GM11168 (cell line): ENCODE data around the gene OR2AE1.

Source experiments
- in situ Hi-C: fragments of 300-500 bp; cut with MboI; formaldehyde crosslinking; loops from one replicate; pipeline ENCODE4 v1.12.0; 2022; ENCODE audit warnings: low sequenced_read_pairs; ENCODE audit not compliant: unreplicated experiment

OR2AE1 gene

GRCh38 chr7:99863847-99864440 lies 12.9 kb downstream of the OR2AE1 start:
- in situ Hi-C loops, result no loop called here

GRCh38 chr7:99860281-99861127 lies 16.3 kb downstream of the OR2AE1 start:
- in situ Hi-C loops, result no loop called here

GRCh38 chr7:99855236-99855635 lies 21.6 kb downstream of the OR2AE1 start:
- in situ Hi-C loops, result no loop called here

- in situ Hi-C loops, result no loop called here
Measured at GRCh38 chr7:99848420-99849216, 28.2 kb downstream of the OR2AE1 start.

GRCh38 chr7:99844328-99844727 lies 32.5 kb downstream of the OR2AE1 start:
- in situ Hi-C loops, result no loop called here

GRCh38 chr7:99843808-99844207 lies 33.0 kb downstream of the OR2AE1 start:
- in situ Hi-C loops, result no loop called here

- in situ Hi-C loops, result no loop called here
Measured at GRCh38 chr7:99842926-99843325, 33.9 kb downstream of the OR2AE1 start.

- in situ Hi-C loops, result no loop called here
Measured at GRCh38 chr7:99840136-99840869, 36.5 kb downstream of the OR2AE1 start.

- in situ Hi-C loops, result no loop called here
Measured at GRCh38 chr7:99839287-99840021, 37.4 kb downstream of the OR2AE1 start.

GRCh38 chr7:99837649-99838361 lies 39.0 kb downstream of the OR2AE1 start:
- in situ Hi-C loops, result no loop called here

- in situ Hi-C loops, result no loop called here
Measured at GRCh38 chr7:99835189-99835588, 41.6 kb downstream of the OR2AE1 start.

- in situ Hi-C loops, result no loop called here
Measured at GRCh38 chr7:99834382-99834781, 42.5 kb downstream of the OR2AE1 start.

- in situ Hi-C loops, result no loop called here
Measured at GRCh38 chr7:99833289-99833877, 43.5 kb downstream of the OR2AE1 start.

GRCh38 chr7:99831595-99831994 lies 45.2 kb downstream of the OR2AE1 start:
- in situ Hi-C loops, result no loop called here

- in situ Hi-C loops, result no loop called here
Measured at GRCh38 chr7:99829524-99830160, 47.2 kb downstream of the OR2AE1 start.

GRCh38 chr7:99828811-99829210 lies 48.0 kb downstream of the OR2AE1 start:
- in situ Hi-C loops, result no loop called here

GRCh38 chr7:99827040-99827778 lies 49.6 kb downstream of the OR2AE1 start:
- in situ Hi-C loops, result no loop called here
